Gastroesophageal sphincter (tissue), 4 donors: ENCODE results near the gene ELAVL3. TPM values are rescaled to one million over a fixed set of nuclear protein-coding genes. Genes with fewer than 3 reads are reported as not detected.
"Not testable (repeated sequence)": the region's sequence is repeated elsewhere in the genome, so short reads cannot be mapped to it uniquely, and the experiment has no call there.

Experiments
- ATAC-seq: fragments of 150-250 bp; one replicate; pipeline ENCODE4 v1.9.1; 2016; ENCODE audit warnings: mild to moderate bottlenecking, moderate library complexity
- H3K27ac ChIP-seq, 4 donors: fragments of 200-600 bp; sonication (generic) in 3 of 4; 1 replicate in 3 of 4; 2 replicates in 1 of 4; pipeline ENCODE4 v1.5.1; 2016 to 2019
- H3K27me3 ChIP-seq: fragments of 200-600 bp; sonication (generic); one replicate; pipeline ENCODE4 v1.5.1; 2019
- H3K36me3 ChIP-seq, 2 donors: fragments of 200-600 bp; sonication (generic); one replicate each; pipeline ENCODE4 v1.5.1; 2019; ENCODE audit warnings: control low read depth in 1 of 2
- H3K4me1 ChIP-seq, 3 donors: fragments of 200-600 bp; sonication (generic); 1 replicate in 2 of 3; 2 replicates in 1 of 3; pipeline ENCODE4 v1.5.1; 2016 to 2019; ENCODE audit warnings: control low read depth in 2 of 3
- H3K4me3 ChIP-seq, 2 donors: fragments of 200-600 bp; sonication (generic); one replicate each; pipeline ENCODE4 v1.5.1; 2019; ENCODE audit warnings: mild to moderate bottlenecking in 1 of 2, moderate library complexity in 1 of 2
- H3K9me3 ChIP-seq, 3 donors: fragments of 200-600 bp; sonication (generic); one replicate each; pipeline ENCODE4 v1.5.1; 2017 to 2019; ENCODE audit warnings: control low read depth in 2 of 3
- EP300 ChIP-seq: sonication (generic); formaldehyde crosslinking; IDR thresholded peaks from one replicate; pipeline ENCODE4 v1.6.1; 2017; ENCODE audit warnings: antibody characterized with exemption, mild to moderate bottlenecking
- POLR2A ChIP-seq, 2 donors: fragments of 450-650 bp; IDR thresholded peaks; one replicate each; pipeline ENCODE4 v1.6.1; 2017; ENCODE audit warnings: antibody characterized with exemption in 2 of 2, mild to moderate bottlenecking in 2 of 2, moderate library complexity in 1 of 2
- POLR2AphosphoS5 ChIP-seq: sonication (generic); formaldehyde crosslinking; IDR thresholded peaks from one replicate; pipeline ENCODE4 v1.6.1; 2017; ENCODE audit warnings: antibody characterized with exemption
- WGBS, 2 donors: methylation state at CpG; one replicate each; pipeline ENCODE4 v1.1.5; 2018; ENCODE audit warnings: low coverage in 1 of 2; 5-methylcytosine and 5-hydroxymethylcytosine counted together
- total RNA-seq, 4 donors: library from RNA; depleted of rRNA; stranded (reverse); fragments of >200 nt; gene quantifications; one replicate each; pipeline ENCODE4 v1.1.0, GENCODE V29; 2016
- TF ChIP-seq, protein P1 (sequence below), 4 experiments: fragments of 200-600 bp in 2 of 4; fragments of 450-650 bp in 2 of 4; sonication (generic) in 1 of 4; IDR thresholded peaks; one replicate each; pipeline ENCODE4 v1.5.1; 2017 to 2019; ENCODE audit warnings: antibody characterized with exemption in 4 of 4, mild to moderate bottlenecking in 2 of 4, moderate library complexity in 2 of 4

ELAVL3 gene
- total RNA-seq, 4 donors from 2014 or later: 0.04 to 3.3 (median 0.27) TPM; not detected in 1

DNA sequence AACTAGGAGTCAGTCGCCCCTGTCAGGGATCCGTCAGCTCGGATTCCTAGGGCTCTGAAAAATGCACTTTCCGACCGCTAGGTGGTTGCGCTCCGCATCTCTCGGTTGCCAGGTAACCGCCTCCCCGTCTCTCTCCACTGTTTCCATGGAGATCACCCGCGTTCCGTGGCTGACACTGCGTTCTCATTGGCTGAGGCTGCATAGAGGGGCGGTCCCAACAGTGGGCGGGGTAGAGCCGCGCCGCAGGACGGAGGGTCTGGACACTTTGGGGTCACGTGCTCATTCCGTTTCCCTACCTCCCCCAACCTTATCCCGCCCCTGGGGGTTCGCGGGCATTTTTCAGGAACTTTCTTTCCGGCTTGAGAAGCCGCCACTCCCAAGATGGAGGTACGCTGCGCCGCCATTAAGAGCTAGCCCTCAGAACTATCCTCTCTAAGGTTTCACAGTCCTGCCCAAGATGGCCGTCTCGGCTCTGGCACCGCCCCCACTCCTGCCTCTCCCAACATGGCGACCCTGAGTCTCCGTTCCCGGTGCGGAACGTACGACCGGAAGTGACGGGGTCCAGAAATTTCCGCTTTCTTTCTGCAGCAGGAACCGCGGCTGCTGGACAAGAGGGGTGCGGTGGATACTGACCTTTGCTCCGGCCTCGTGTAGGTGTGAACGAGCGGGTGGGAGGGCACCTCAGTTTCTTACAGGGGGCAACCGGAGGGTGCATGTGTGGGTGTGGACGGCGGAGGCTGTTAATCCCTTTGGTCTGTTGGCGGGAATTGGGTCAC, 45.6 kb downstream of the ELAVL3 start, which contains the start of the genes ODAD3 and PRKCSH:
Gene ODAD3, minus strand, starts transcription at position 65 of the 776 bp plus-strand sequence. CDS start 105 bp downstream, outside the sequence.
Gene PRKCSH, plus strand, starts transcription at position 579 of the 776 bp plus-strand sequence. CDS start 483 bp downstream, outside the sequence.
- Histone ChIP-seq H3K27me3 (no peaks in the 10 kb centered on the region), H3K27ac (peak within 1 kb of the TSS; percentile 62 to 88 (median 84)), H3K9me3 (no peaks in the 10 kb centered on the region), H3K4me1 (peaks cover 0 to 30% (median 13%) of the 10 kb centered on the region in 3 donors), H3K36me3 (peaks cover 0 to 40% of the 10 kb centered on the region in 2 donors), H3K4me3 (peak within 1 kb of the TSS; percentile 60 to 65)
- WGBS, 2 donors: 0% methylated on average over 1 to 12 of the region's 53 CpGs
- peak; percentile 98 for ATAC-seq
- TF ChIP-seq EP300: no peak
- TF ChIP-seq POLR2AphosphoS5: peak; percentile 99
- TF ChIP-seq, protein P1, sequence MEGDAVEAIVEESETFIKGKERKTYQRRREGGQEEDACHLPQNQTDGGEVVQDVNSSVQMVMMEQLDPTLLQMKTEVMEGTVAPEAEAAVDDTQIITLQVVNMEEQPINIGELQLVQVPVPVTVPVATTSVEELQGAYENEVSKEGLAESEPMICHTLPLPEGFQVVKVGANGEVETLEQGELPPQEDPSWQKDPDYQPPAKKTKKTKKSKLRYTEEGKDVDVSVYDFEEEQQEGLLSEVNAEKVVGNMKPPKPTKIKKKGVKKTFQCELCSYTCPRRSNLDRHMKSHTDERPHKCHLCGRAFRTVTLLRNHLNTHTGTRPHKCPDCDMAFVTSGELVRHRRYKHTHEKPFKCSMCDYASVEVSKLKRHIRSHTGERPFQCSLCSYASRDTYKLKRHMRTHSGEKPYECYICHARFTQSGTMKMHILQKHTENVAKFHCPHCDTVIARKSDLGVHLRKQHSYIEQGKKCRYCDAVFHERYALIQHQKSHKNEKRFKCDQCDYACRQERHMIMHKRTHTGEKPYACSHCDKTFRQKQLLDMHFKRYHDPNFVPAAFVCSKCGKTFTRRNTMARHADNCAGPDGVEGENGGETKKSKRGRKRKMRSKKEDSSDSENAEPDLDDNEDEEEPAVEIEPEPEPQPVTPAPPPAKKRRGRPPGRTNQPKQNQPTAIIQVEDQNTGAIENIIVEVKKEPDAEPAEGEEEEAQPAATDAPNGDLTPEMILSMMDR (IDR thresholded peaks at IDR 0.05): peak in 3 of 4 experiments; percentile 85 to 98 (median 97)
- TF ChIP-seq POLR2A (IDR thresholded peaks at IDR 0.05): peak in 1 of 2 donors; percentile 40

DNA sequence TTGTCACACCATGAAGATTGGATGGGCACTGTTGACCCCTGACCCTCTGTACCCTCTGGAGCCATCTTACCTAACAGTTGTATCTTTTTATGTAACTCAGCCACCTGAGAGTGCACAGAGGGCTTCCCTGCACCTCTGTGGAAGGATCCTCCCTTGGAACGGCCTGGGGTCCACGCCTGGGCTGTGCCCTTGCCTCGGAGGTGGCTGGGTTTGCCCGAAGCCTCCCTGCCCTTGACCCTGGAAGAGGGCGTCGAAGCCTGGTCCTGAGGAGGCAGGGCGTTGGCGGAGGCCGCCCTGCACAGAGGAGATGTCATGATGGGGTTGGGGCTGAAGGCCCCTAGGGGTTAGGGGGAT, 46.2 kb downstream of the ELAVL3 start:
- Histone ChIP-seq H3K27ac (peak overlapping the region; percentile 62 to 88 (median 84)), H3K36me3 (peaks cover 0 to 34% of the 10 kb centered on the region in 2 donors), H3K4me1 (peaks cover 0 to 30% (median 13%) of the 10 kb centered on the region in 3 donors), H3K9me3 (no peaks in the 10 kb centered on the region), H3K4me3 (peak overlapping the region; percentile 43 to 65), H3K27me3 (no peaks in the 10 kb centered on the region)
- TF ChIP-seq POLR2AphosphoS5: no peak
- no peak for TF ChIP-seq POLR2A (IDR thresholded peaks at IDR 0.05)
- no peak for TF ChIP-seq EP300
- TF ChIP-seq, protein P1 (IDR thresholded peaks at IDR 0.05): no peak
- ATAC-seq: no peak
- WGBS, 2 donors: 10% methylated on average over 9 of the region's 9 CpGs; no CpG with 5 or more reads in 1 of the 2 donors

DNA sequence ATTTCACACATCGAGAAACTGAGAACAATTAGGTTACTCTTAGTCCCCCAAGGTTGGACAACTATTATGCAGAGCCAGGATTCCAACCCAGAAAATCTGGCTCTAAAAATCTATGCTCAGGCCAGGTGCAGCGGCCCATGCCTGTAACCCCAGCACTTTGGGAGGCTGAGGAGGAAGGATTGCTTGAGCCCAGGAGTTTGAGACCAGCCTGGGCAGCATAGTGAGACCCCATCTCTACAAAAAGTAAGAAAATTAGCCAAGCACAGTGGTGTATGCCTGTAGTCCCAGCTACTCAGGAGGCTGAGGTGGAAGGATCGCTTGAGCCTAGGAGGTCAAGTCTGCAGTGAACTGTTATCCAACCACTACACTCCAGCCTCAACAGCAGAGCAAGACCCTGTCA, 47.3 kb downstream of the ELAVL3 start:
- ATAC-seq, H3K4me3 ChIP-seq, H3K27ac ChIP-seq, H3K9me3 ChIP-seq, H3K27me3 ChIP-seq: not testable (repeated sequence)
- WGBS, 2 donors: no CpG with 5 or more reads among the region's 3 CpGs
- Histone ChIP-seq H3K36me3 (peaks cover 0 to 23% of the 10 kb centered on the region in 2 donors), H3K4me1 (peaks cover 0 to 30% (median 13%) of the 10 kb centered on the region in 3 donors)

DNA sequence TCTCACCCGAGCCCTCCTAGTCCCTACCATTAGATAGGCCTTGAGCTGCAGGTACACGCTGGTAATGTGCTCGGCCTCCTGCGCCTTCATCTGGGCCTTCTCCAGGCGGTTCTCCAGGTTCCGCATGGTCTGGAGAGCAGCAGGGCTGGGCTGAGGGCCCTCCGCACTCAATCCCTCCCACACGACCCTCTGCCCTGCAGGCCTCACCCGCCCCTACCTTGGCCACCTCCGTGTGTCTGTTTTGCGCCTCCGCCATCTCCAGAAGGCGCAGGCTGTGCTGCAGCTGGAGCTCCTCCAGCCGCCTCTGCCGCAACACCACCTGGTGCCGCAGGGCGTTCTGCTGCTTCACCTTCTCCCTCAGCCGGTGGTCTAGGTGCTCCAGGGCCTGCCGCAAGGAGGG, 54.2 kb downstream of the ELAVL3 start:
- no peak for TF ChIP-seq POLR2A (IDR thresholded peaks at IDR 0.05)
- TF ChIP-seq, protein P1 (IDR thresholded peaks at IDR 0.05): no peak
- TF ChIP-seq POLR2AphosphoS5: no peak
- TF ChIP-seq EP300: no peak
- Histone ChIP-seq H3K27ac (no peak overlapping the region), H3K4me3 (no peak overlapping the region), H3K9me3 (no peaks in the 10 kb centered on the region), H3K4me1 (peaks cover 0 to 18% (median 7%) of the 10 kb centered on the region in 3 donors), H3K36me3 (no peaks in the 10 kb centered on the region), H3K27me3 (peaks cover 31% of the 10 kb centered on the region)
- WGBS, 2 donors: 95% methylated on average over 4 of the region's 19 CpGs
- no peak for ATAC-seq

DNA sequence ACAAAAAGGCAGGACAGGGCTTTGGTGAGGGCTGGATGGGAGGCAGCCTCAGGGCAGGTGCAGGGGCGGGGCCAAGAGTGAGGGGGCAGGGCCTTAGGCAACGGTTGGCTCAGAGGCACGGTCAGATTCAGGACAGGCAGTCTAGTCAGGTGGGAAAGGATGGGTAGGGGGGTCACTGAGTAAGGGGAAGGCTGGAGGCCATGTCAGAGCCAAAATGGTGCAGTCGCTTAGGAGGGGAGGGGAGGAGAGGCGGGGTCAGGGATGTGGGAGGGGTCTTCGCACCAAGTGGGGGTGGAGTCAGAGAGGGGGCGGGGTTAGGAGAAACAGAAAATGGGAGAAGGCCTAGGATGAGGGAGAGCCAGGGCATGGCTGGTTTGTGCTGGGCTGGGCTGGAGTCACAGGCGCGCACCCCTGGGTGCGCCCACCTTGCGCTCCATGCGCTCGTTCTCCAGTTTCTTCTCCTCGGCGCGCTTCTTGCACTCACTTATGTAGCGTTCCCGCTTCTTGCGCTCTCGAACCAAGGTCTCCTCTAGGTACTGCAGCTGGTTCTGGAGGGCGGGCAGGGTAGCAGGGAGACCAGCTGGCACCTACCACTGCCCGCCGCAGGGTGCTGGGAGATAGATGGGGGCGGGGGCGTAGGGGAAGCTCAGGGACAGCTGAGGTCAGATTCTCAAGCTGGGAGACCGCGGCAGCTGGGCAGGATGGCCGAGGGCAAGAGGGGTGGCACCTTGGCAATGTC, 55.0 kb downstream of the ELAVL3 start:
- ATAC-seq: no peak
- no peak overlapping the region for H3K27ac ChIP-seq
- peaks cover 0 to 26% (median 15%) of the 10 kb centered on the region in 3 donors for H3K4me1 ChIP-seq
- H3K36me3 ChIP-seq: no peaks in the 10 kb centered on the region
- H3K9me3 ChIP-seq: no peaks in the 10 kb centered on the region
- peaks cover 38% of the 10 kb centered on the region for H3K27me3 ChIP-seq
- TF ChIP-seq, protein P1 (IDR thresholded peaks at IDR 0.05): no peak
- no peak for TF ChIP-seq EP300
- no peak for TF ChIP-seq POLR2AphosphoS5
- no peak for TF ChIP-seq POLR2A (IDR thresholded peaks at IDR 0.05)
- 81% methylated on average over 5 to 18 of the region's 28 CpGs for WGBS, 2 donors
- no peak overlapping the region for H3K4me3 ChIP-seq
